ENCODE measurements around the gene DCAF5. TPM values are rescaled to one million over a fixed set of nuclear protein-coding genes. Genes with fewer than 3 reads are reported as not detected.
A peak's percentile ranks its signal among the peaks of the same experiment; 100 is the strongest.

DCAF5 gene
- total RNA-seq, 4 donors from 2014 or later, result 25.1 to 70.3 (median 42.7) TPM

- peak; percentile 15 for DNase-seq
- H3K36me3 ChIP-seq, result peaks cover 0 to 22% (median 10%) of the 10 kb centered on the region in 4 donors
- no peaks in the 10 kb centered on the region for H3K27me3 ChIP-seq
- peak overlapping the region; percentile 76 to 84 (median 78) for H3K27ac ChIP-seq
- no peak overlapping the region for H3K4me3 ChIP-seq
- H3K9me3 ChIP-seq, result no peaks in the 10 kb centered on the region
- in situ Hi-C loops (cut with MboI; ENCODE audit: low pct_ligation_motif_present in 1 of 4, low pct_unique_long_range_greater_than_20kb in 1 of 4, low sequenced_read_pairs in 3 of 4), result loop anchor here in 3 of 4 donors (10.0 to 25.0 kb wide), 2 partner anchors 175 to 178 kb away; no protein-coding TSS in a partner anchor
- 71 to 78% methylated on average over 4 of the region's 4 CpGs for WGBS, 2 donors (ENCODE audit: low coverage in 1 of 2)
- TF ChIP-seq EP300 (IDR thresholded peaks at IDR 0.05; ENCODE audit: low read depth) (no peak), CTCF (IDR thresholded peaks at IDR 0.05) (peak; percentile 51 to 65 (median 58))
- H3K4me1 ChIP-seq, result peaks cover 2 to 33% (median 7%) of the 10 kb centered on the region in 4 donors
- intact Hi-C loops (cut with DNase I; ENCODE audit: low total_unique reads), result loop anchor here (5.0 to 10.0 kb wide), 2 partner anchors 113 to 175 kb away; partner anchors contain the start of gene ACTN1
These were observed 62.6 kb downstream of the DCAF5 start for GRCh38 chr14:69090187-69090789.

- peak overlapping the region; percentile 76 to 84 (median 78) for H3K27ac ChIP-seq
- H3K4me3 ChIP-seq, result no peak overlapping the region
- peaks cover 2 to 29% (median 6%) of the 10 kb centered on the region in 4 donors for H3K4me1 ChIP-seq
- H3K27me3 ChIP-seq, result no peaks in the 10 kb centered on the region
- in situ Hi-C loops (cut with MboI; ENCODE audit: low pct_ligation_motif_present in 1 of 4, low pct_unique_long_range_greater_than_20kb in 1 of 4, low sequenced_read_pairs in 3 of 4), result loop anchor here in 2 of 4 donors (25.0 kb wide), 1 partner anchor 177 kb away; no protein-coding TSS in a partner anchor
- DNase-seq, result no peak
- peaks cover 0 to 26% (median 11%) of the 10 kb centered on the region in 4 donors for H3K36me3 ChIP-seq
- intact Hi-C loops (cut with DNase I; ENCODE audit: low total_unique reads), result no loop called here
- 76 to 92% methylated on average over 1 of the region's 1 CpG for WGBS, 2 donors (ENCODE audit: low coverage in 1 of 2)
- TF ChIP-seq POLR2A (IDR thresholded peaks at IDR 0.05), result no peak
- TF ChIP-seq POLR2AphosphoS5 (IDR thresholded peaks at IDR 0.05), result no peak
- no peak for TF ChIP-seq CTCF (IDR thresholded peaks at IDR 0.05)
- no peak for TF ChIP-seq EP300 (IDR thresholded peaks at IDR 0.05; ENCODE audit: low read depth)
- no peaks in the 10 kb centered on the region for H3K9me3 ChIP-seq
These were observed 63.9 kb downstream of the DCAF5 start for GRCh38 chr14:69089046-69089445.

GRCh38 chr14:69088586-69088985, 64.3 kb downstream of the DCAF5 start:
- Histone ChIP-seq H3K4me1 (peaks cover 1 to 25% (median 4%) of the 10 kb centered on the region in 4 donors), H3K4me3 (no peak overlapping the region), H3K27ac (peak overlapping the region; percentile 76 to 84 (median 78)), H3K36me3 (peaks cover 0 to 29% (median 11%) of the 10 kb centered on the region in 4 donors), H3K27me3 (no peaks in the 10 kb centered on the region), H3K9me3 (no peaks in the 10 kb centered on the region)
- intact Hi-C loops (cut with DNase I; ENCODE audit: low total_unique reads), result no loop called here
- in situ Hi-C loops (cut with MboI; ENCODE audit: low pct_ligation_motif_present in 1 of 4, low pct_unique_long_range_greater_than_20kb in 1 of 4, low sequenced_read_pairs in 3 of 4), result loop anchor here in 2 of 4 donors (25.0 kb wide), 1 partner anchor 176 kb away; no protein-coding TSS in a partner anchor
- WGBS, 2 donors (ENCODE audit: low coverage in 1 of 2), result 77 to 100% methylated on average over 1 of the region's 1 CpG
- peak; percentile 43 to 74 (median 61) for TF ChIP-seq POLR2AphosphoS5 (IDR thresholded peaks at IDR 0.05)
- no peak for TF ChIP-seq POLR2A (IDR thresholded peaks at IDR 0.05)
- DNase-seq, result no peak

GRCh38 chr14:69087061-69087461, 65.9 kb downstream of the DCAF5 start:
- no peak for DNase-seq
- Histone ChIP-seq H3K36me3 (peaks cover 0 to 29% (median 11%) of the 10 kb centered on the region in 4 donors), H3K27me3 (no peaks in the 10 kb centered on the region), H3K4me3 (no peak overlapping the region), H3K9me3 (no peaks in the 10 kb centered on the region), H3K4me1 (peaks cover 0 to 23% (median 3%) of the 10 kb centered on the region in 4 donors), H3K27ac (peak overlapping the region; percentile 76 to 84 (median 78))
- WGBS, 2 donors (ENCODE audit: low coverage in 1 of 2), result 88 to 97% methylated on average over 3 of the region's 3 CpGs
- TF ChIP-seq CTCF (IDR thresholded peaks at IDR 0.05), result no peak
- no peak for TF ChIP-seq POLR2AphosphoS5 (IDR thresholded peaks at IDR 0.05)
- no peak for TF ChIP-seq EP300 (IDR thresholded peaks at IDR 0.05; ENCODE audit: low read depth)
- no peak for TF ChIP-seq POLR2A (IDR thresholded peaks at IDR 0.05)
- in situ Hi-C loops (cut with MboI; ENCODE audit: low pct_ligation_motif_present in 1 of 4, low pct_unique_long_range_greater_than_20kb in 1 of 4, low sequenced_read_pairs in 3 of 4) (loop anchor here in 2 of 4 donors (25.0 kb wide), 1 partner anchor 175 kb away; no protein-coding TSS in a partner anchor), intact Hi-C loops (cut with DNase I; ENCODE audit: low total_unique reads) (no loop called here)

Data from transverse colon (tissue), 4 donors.